B cell (primary cell): ENCODE data around the gene TP53I3. TPM values are rescaled to one million over a fixed set of nuclear protein-coding genes. Genes with fewer than 3 reads are reported as not detected.

ENCODE experiments used
- ATAC-seq: fragments of 200-7000 bp; cut with Tn5 transposase; one replicate; pipeline ENCODE4 v1.10.0; 2021; ENCODE audit warnings: low read depth, mild to moderate bottlenecking, moderate number of reproducible peaks, moderate library complexity
- CTCF ChIA-PET: fragments of 350-600 bp; sonication (Branson Sonifier 250); formaldehyde crosslinking; loops from one replicate; lab custom pipeline; 2021; ENCODE audit warnings: antibody characterized with exemption, inconsistent platforms; lab: Charles Lee
- POLR2A ChIA-PET: fragments of 350-600 bp; sonication (Branson Sonifier 250); formaldehyde crosslinking; loops from one replicate; lab custom pipeline; 2021; ENCODE audit warnings: antibody characterized with exemption; lab: Charles Lee
- DNase-seq: peaks from one replicate; pipeline ENCODE4 v3.0.0; 2013
- H2AFZ ChIP-seq: 2 replicates; pipeline ENCODE4 v1.6.1; 2012; ENCODE audit warnings: mild to moderate bottlenecking, low read depth, low read length; ENCODE audit not compliant: insufficient read depth, poor library complexity, severe bottlenecking
- H3K27ac ChIP-seq, 2 donors: 1 replicate in 1 of 2; 2 replicates in 1 of 2; pipeline ENCODE4 v1.5.1; 2012 to 2013; ENCODE audit warnings: low read length in 2 of 2, mild to moderate bottlenecking in 2 of 2, moderate library complexity in 1 of 2
- H3K27me3 ChIP-seq, 4 experiments: fragments of 200-600 bp in 1 of 4; sonication (generic) in 1 of 4; replicated peaks in 1 of 4; 1 replicate in 2 of 4; 2 replicates in 2 of 4; pipeline versions ENCODE4 v1.6.1 to v1.7.0; 2013 to 2016; ENCODE audit warnings: low read length in 3 of 4, mild to moderate bottlenecking in 2 of 4, mixed read lengths in 1 of 4, moderate library complexity in 1 of 4; ENCODE audit not compliant: insufficient read depth in 4 of 4, control insufficient read depth in 3 of 4; ENCODE audit errors: control extremely low read depth in 1 of 4
- H3K36me3 ChIP-seq, 2 experiments: replicated peaks in 1 of 2; 1 replicate in 1 of 2; 2 replicates in 1 of 2; pipeline versions ENCODE4 v1.6.1 to v1.7.1; 2013; ENCODE audit warnings: low read length in 1 of 2; ENCODE audit not compliant: insufficient read depth in 2 of 2, control insufficient read depth in 1 of 2; ENCODE audit errors: control extremely low read depth in 1 of 2, extremely low read depth in 1 of 2
- H3K4me1 ChIP-seq, 2 donors: fragments of 200-600 bp in 1 of 2; sonication (generic) in 1 of 2; 1 replicate in 1 of 2; 2 replicates in 1 of 2; pipeline versions ENCODE4 v1.5.1 to v1.6.1; 2013 to 2017; ENCODE audit warnings: low read length in 2 of 2; ENCODE audit not compliant: control insufficient read depth in 2 of 2, insufficient read depth in 2 of 2
- H3K4me2 ChIP-seq: replicated peaks from 2 replicates; pipeline ENCODE3; 2012; ENCODE audit warnings: mild to moderate bottlenecking, low read depth, low read length; ENCODE audit not compliant: poor library complexity, severe bottlenecking
- H3K4me3 ChIP-seq, 5 experiments: fragments of 200-600 bp in 1 of 5; sonication (generic) in 1 of 5; 1 replicate in 3 of 5; 2 replicates in 2 of 5; pipeline versions ENCODE4 v1.5.1 to v1.7.0; 2011 to 2016; ENCODE audit warnings: low read length in 4 of 5, mild to moderate bottlenecking in 4 of 5, low read depth in 2 of 5, control low read depth in 1 of 5, moderate library complexity in 1 of 5; ENCODE audit not compliant: insufficient read depth in 1 of 5; ENCODE audit errors: control extremely low read depth in 1 of 5, extremely low read depth in 1 of 5
- H3K79me2 ChIP-seq: fragments of 200-600 bp; sonication (generic); one replicate; pipeline ENCODE4 v1.6.0; 2016; ENCODE audit warnings: low read length; ENCODE audit not compliant: control insufficient read depth, insufficient read depth
- H3K9ac ChIP-seq: fragments of 200-600 bp; sonication (generic); 2 replicates; pipeline ENCODE4 v1.6.1; 2017; ENCODE audit warnings: mild to moderate bottlenecking, low read length, moderate library complexity
- H3K9me3 ChIP-seq, 3 donors: one replicate each; pipeline versions ENCODE4 v1.6.1 to v1.7.1; 2013; ENCODE audit warnings: low read length in 2 of 3; ENCODE audit not compliant: control insufficient read depth in 2 of 3, insufficient read depth in 1 of 3; ENCODE audit errors: control extremely low read depth in 1 of 3
- H4K20me1 ChIP-seq: 2 replicates; pipeline ENCODE4 v1.6.0; 2012; ENCODE audit warnings: mild to moderate bottlenecking, low read length; ENCODE audit not compliant: insufficient read depth, control insufficient read depth, poor library complexity, severe bottlenecking
- H3K27ac Mint-ChIP-seq: one replicate; pipeline ENCODE4 v1.8.0; 2021; ENCODE audit warnings: mixed read lengths
- H3K27me3 Mint-ChIP-seq: one replicate; pipeline ENCODE4 v1.8.0; 2021; ENCODE audit warnings: mixed read lengths
- H3K4me1 Mint-ChIP-seq: one replicate; pipeline ENCODE4 v1.8.0; 2021; ENCODE audit warnings: mixed read lengths
- H3K4me3 Mint-ChIP-seq: one replicate; pipeline ENCODE4 v1.8.0; 2021; ENCODE audit warnings: mixed read lengths
- H3K9me3 Mint-ChIP-seq: one replicate; pipeline ENCODE4 v1.8.0; 2022; ENCODE audit warnings: mixed read lengths; ENCODE audit not compliant: insufficient read depth
- CTCF ChIP-seq: fragments of 200-600 bp; IDR thresholded peaks from one replicate; pipeline ENCODE4 v1.8.0; 2022; ENCODE audit warnings: antibody characterized with exemption, mild to moderate bottlenecking
- EZH2 ChIP-seq: IDR thresholded peaks from 2 replicates; pipeline ENCODE4 v1.6.1; 2012; ENCODE audit warnings: borderline replicate concordance, low read depth, mild to moderate bottlenecking, moderate library complexity, low read length; ENCODE audit not compliant: insufficient read depth, poor library complexity, severe bottlenecking
- WGBS: methylation state at CpG from one replicate; pipeline ENCODE4 v1.1.5; 2013; ENCODE audit warnings: missing lambda C conversion rate; ENCODE audit not compliant: insufficient coverage; 5-methylcytosine and 5-hydroxymethylcytosine counted together
- intact Hi-C: fragments of 100-400 bp; cut with micrococcal nuclease; formaldehyde crosslinking; loops from one replicate; pipeline ENCODE4 v1.10.0; 2022
- polyA plus RNA-seq: library from polyadenylated mRNA; depleted of rRNA; stranded (reverse); fragments of >200 nt; gene quantifications from 2 replicates; pipeline ENCODE4 v1.2.3, GENCODE V29; 2012
- total RNA-seq, 2 donors: library from RNA; stranded (reverse); fragments of 120-200 nt in 1 of 2; gene quantifications; 1 replicate in 1 of 2; 2 replicates in 1 of 2; pipeline versions ENCODE4 v1.2.3 to v1.2.4, GENCODE V29; 2013 to 2022

Gene TP53I3
- total and polyA plus RNA-seq, 2 donors (not counting 1 experiment from before 2014, with no cell fraction given): 3.9 to 7.3 TPM

GRCh38 chr2:24085200-24085489 is 511 bp upstream of the TP53I3 start:
- peaks cover 12 to 20% of the 10 kb centered on the region in 2 donors for H3K4me1 ChIP-seq
- Mint-ChIP-seq H3K9me3 (no peaks in the 10 kb centered on the region), H3K4me3 (peak overlapping the region; percentile 97), H3K4me1 (peaks cover 19% of the 10 kb centered on the region), H3K27ac (no peak overlapping the region), H3K27me3 (no peaks in the 10 kb centered on the region)
- TF ChIP-seq CTCF (no peak), EZH2 (no peak)
- H3K9me3 ChIP-seq: no peaks in the 10 kb centered on the region
- H3K9ac ChIP-seq: peak overlapping the region; percentile 80
- POLR2A ChIA-PET: interaction anchor here (0.6 kb wide), 1 partner anchor 145 kb away, joined by 10 read pairs; no protein-coding TSS in a partner anchor
- peak overlapping the region in 3 of 5 experiments; percentile 68 to 84 (median 75) for H3K4me3 ChIP-seq
- intact Hi-C loops: loop anchor here (2.0 kb wide), 1 partner anchor 38 kb away; the partner anchor contains the start of gene WDCP
- no peak overlapping the region for H3K27ac ChIP-seq
- peak overlapping the region; percentile 98 for H2AFZ ChIP-seq
- no peak for ATAC-seq
- peaks cover 2 to 12% of the 10 kb centered on the region in 2 experiments for H3K36me3 ChIP-seq
- peaks cover 9% of the 10 kb centered on the region for H3K79me2 ChIP-seq
- 52% methylated on average over 10 of the region's 11 CpGs for WGBS
- no peak for DNase-seq
- H4K20me1 ChIP-seq: no peaks in the 10 kb centered on the region
- CTCF ChIA-PET: interaction anchor here (0.6 to 7.3 kb wide), 24 partner anchors 9 to 1338 kb away, joined by 3 to 154 read pairs (median 5); partner anchors contain the start of genes ATAD2B, FAM228B, FKBP1B and SF3B6
- H3K4me2 ChIP-seq: peak overlapping the region; percentile 95
- H3K27me3 ChIP-seq: no peaks in the 10 kb centered on the region
